GM20431 (cell line): ENCODE measurements around the gene TGM1.
"Not testable (repeated sequence)": the region's sequence is repeated elsewhere in the genome, so short reads cannot be mapped to it uniquely, and the experiment has no call there.

Experiments used
- in situ Hi-C: fragments of 300-500 bp; cut with MseI, MboI; formaldehyde crosslinking; loops from one replicate; pipeline ENCODE4 v1.15.0; 2020; ENCODE audit warnings: low sequenced_read_pairs; ENCODE audit not compliant: unreplicated experiment

TGM1 gene

GRCh38 chr14:24256960-24257359 is 6.0 kb downstream of the TGM1 start:
- in situ Hi-C loops = no loop called here

- in situ Hi-C loops = no loop called here
Measured at GRCh38 chr14:24255931-24256711, 6.9 kb downstream of the TGM1 start.

GRCh38 chr14:24255438-24255837 is 7.5 kb downstream of the TGM1 start:
- in situ Hi-C loops = no loop called here

- in situ Hi-C loops = no loop called here
Measured at GRCh38 chr14:24254630-24255392, 8.2 kb downstream of the TGM1 start.

DNA sequence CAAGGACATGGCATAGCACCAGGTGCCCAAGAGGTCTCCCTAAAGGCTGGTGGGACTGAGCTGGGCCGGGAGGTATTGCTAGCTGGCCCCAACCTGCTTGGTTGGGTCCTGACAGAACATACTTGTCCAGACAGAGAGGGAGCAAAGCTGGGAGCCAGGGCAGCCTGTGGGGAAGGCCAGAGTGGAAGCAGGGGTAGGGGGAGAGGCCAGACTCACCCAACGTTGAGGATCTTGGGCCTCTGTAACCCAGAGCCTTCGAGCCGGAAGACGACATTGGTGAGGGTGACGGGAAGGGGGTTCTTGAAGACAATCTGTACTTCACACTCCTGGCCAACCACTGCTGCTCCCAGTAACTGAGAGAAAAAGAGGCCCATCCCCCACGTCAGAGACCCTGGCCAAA is 9.0 kb downstream of the TGM1 start:
- in situ Hi-C loops = no loop called here

DNA sequence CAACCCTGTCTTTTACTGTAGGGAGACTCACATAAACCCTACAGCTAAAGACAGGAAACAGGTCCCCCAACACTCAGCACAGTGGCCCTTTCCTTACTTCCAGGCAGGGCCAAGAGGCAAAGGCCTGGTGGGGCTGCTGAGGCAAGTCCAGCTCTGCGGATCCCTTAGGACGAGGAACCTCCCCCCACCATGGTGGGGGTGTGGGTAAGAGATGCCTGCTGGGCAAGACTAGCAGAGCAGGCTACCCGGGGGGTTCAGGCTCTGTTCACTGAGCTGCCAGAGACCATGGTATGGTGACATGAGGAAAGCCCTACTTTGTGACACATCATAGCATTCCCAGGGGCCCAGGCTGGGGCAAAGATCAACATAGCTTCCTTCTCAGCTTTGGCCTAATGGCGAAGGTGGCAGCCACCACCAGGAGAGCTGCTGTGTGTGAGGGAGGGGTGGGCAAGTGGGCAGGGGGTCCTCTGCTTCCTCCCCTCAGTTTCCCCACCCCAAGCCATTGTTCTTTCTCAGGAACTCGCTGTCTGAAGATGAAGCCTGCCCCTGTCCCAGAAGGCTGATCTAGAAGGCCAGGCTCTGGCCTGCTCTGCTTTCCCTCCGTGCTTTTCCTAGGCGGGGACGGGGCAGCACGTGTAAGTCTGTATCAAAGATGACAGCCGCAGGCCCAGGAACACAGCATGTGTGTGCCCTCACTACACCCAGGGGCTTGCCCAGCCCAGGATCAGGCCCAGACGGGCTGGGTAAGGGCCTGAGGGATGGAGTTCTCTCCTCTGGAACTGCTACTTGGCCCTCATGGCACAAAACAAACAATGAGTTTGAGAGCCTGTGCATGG is 10.5 kb downstream of the TGM1 start:
- in situ Hi-C loops = no loop called here

DNA sequence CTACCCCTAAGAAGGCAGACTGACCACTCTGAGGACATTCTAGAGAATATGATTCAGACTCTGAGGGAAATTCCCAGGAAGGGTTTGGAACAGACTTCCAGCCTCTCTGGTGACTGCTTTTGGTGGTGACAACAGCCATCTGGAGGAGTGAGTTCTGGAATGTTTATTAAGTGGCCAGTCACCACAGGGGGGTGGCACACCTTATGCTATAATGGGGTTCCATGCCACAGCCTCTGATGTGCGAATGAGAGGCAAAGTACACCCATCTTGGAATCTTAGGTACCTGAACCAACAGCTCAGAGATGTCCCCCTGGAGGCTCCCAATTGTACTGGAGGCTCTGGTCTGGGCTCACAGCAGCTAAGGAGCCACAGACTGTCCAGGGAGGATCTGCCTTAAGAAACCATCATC is 11.1 kb downstream of the TGM1 start:
- in situ Hi-C loops = no loop called here

DNA sequence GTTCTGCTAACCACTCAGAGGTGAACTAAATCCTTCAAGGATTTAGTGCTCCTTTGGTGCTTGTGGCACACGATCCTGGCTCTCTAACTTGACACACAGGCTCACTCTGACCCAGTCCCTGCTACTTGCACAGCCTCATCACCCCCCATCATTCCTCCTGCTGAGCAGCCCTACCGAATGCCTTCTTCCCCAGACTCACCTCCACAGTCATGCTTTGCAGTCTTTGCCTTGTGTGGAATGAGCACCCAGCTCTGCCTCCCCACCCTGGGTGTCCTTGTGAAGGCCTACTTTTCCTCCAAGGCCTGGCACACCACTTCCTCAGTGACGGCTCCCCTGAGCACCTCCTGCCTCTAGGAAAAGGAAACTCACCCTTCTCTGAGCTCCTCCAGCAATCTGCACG is 12.6 kb downstream of the TGM1 start:
- in situ Hi-C loops = no loop called here

GRCh38 chr14:24249230-24250021 is 13.6 kb downstream of the TGM1 start:
- in situ Hi-C loops = no loop called here

DNA sequence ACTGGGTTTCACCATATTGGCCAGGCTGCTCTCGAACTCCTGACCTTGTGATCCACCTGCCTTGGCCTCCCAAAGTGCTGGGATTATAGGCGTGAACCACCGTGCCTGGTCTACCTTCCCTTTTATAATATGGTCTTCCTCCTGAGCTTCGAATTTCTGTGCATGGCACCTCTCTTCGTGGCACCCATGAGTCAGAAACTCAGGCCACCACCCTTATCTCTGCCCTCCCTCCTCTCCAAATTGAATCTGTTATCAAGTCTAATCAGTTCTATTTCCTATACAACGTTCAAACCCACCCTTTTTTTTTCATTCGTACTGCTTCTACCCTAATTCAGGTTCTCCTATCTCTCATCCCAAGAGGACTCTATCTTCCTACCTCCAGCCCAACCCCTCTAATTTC is 15.6 kb downstream of the TGM1 start:
- in situ Hi-C loops = no loop called here

DNA sequence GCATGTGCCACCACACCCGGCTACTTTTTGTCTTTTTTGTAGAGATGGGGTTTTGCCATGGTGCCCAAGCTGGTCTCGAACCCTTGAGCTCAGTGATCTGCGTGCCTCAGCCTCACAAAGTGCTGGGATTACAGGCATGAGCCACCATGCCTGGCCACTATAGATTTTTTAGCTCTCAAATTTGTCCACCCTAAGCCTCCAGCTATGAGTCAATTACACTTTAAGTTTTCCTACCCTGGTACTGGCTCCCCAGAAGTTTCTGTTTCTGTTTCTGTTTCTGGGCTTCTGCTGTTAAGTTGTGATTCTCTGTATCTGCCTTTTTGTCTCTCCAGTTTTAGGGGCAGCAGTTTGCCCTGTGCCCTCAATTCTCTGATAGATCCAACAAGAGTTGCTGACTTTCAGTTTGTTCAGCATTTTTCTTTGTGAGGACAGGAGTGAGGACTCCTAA is 16.2 kb downstream of the TGM1 start:
- in situ Hi-C loops = no loop called here

GRCh38 chr14:24245350-24245749 is 17.6 kb downstream of the TGM1 start:
- in situ Hi-C loops = not testable (repeated sequence)

DNA sequence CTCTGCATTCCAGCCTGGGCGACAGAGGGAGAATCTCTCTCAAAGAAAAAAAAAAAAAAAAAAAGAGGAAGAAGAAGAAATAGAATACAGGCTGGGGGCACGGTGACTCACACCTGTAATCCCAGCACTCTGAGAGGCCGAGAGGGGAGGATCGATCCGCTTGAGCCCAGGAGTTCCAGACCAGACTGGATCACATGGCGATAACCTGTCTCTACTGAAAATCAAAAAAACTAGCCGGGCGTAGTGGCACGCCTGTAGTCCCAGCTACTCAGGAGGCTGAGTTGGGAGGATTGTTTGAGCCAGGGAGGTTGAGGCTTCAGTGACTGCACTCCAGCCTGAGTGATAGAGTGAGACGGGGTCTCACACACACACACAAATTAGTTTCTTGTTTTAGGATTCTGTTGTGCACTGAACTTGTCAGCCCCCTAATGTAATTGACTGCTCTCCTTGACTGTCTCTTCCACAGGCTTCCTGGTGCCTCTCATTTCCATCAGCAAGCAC is 19.6 kb downstream of the TGM1 start:
- in situ Hi-C loops = no loop called here

- in situ Hi-C loops = no loop called here
Measured at GRCh38 chr14:24241829-24242443, 21.0 kb downstream of the TGM1 start.

- in situ Hi-C loops = no loop called here
Measured at GRCh38 chr14:24240110-24240918, 22.7 kb downstream of the TGM1 start.

GRCh38 chr14:24238527-24239037 is 24.4 kb downstream of the TGM1 start:
- in situ Hi-C loops = no loop called here

DNA sequence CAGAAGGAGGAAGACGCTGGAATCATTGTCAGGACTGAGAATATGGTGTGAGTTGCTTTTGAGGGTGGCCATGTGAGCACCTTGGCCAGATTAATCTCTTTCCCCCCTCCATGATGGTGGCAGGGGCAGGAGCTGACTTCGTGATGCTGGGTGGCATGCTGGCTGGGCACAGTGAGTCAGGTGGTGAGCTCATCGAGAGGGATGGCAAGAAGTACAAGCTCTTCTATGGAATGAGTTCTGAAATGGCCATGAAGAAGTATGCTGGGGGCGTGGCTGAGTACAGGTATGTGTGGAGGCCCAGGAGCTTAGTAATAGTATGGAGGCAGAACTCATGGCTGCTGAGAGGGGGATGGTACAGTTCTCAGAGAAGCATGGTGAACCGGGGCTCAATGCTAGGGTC is 24.9 kb downstream of the TGM1 start:
- in situ Hi-C loops = no loop called here

DNA sequence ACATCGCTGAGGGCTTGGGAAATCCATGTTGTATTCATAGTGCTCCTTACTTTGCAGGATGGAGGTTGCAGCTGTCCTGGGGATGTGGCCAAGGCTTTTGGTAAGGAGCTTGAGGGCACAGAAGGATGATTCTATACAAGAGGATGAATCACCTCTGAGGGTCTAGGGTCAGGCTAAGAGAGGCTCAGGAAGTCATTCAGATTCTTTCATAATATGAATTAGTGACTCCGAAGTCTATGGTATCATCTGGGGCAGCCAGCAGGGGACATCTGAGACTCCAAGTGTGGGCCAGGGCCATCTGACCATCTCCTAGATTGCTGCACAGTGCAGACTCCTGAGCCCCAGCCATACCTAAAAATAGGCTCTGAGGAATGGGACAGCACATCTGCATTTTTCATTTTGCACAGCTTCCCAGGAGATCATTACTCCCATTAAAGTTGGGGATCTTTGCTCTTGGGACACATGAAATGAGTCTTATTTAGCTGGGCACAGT is 25.5 kb downstream of the TGM1 start:
- in situ Hi-C loops = no loop called here
